ENCODE measurements around the gene ZNF225.
"Not testable (repeated sequence)": the region's sequence is repeated elsewhere in the genome, so short reads cannot be mapped to it uniquely, and the experiment has no call there.

The ZNF225 gene

DNA sequence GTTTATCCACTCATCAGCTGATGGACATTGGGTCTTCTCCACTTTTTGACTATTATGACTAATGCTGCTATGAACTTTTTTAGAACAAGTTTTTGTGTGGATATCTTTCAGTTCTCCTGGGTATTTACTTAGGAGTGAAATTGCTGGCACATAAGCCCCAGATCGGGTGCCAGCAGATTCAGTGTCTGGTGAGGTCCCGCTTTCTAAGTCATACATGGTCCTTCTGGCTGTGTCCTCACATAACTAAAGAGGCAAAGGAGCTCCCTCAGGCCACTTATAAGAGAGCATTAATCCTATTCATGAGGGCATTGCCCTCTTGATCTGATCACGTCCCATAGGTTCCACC is 51.1 kb downstream of the ZNF225 start:
- no peak for DNase-seq

DNA sequence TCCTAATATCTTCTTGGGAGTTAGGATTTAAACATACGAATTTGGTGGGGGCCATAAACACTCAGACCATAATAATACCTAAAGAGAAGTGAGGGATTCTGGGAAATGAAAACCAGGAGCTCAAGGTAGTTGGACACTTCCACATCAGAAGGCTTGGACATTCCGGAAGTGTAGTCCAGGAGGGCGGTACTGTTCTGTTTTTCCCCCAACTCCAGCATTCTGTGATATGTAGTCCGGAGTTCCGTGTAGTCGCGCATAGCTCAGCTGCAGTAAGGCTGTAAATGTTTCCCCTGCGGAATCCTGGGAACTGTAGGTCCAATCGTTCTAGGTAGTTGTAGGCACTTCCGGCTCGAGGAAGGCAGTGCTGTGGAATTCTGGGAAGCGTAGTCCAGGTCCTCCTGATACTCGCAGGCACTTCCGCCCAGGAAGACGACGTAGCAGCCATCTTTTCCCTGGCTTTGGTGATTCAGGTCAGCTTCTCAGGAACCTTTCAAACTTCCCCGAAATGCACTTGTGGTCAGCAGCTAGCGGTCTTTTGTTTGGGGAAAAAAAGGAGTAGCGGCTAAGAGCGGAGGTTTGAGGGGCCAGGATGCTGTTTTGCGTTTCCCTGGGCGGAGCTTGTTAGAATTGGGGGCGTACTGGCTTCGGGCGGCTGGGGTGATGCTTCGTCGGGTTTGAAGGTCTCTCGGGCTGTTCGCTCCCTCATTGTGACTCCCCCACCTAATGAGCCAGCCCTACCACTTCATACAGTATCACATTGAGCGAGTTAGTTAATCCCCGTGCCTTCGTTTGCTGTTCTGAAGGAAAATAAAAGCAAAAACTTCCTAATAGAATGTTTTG is 51.7 kb downstream of the ZNF225 start, which contains the start of gene ZNF226:
ZNF226 (plus strand) TSS at position 428 of the 840 bp plus-strand sequence. CDS start 4,981 bp downstream, outside the sequence.
- peak; percentile 21 for DNase-seq

DNA sequence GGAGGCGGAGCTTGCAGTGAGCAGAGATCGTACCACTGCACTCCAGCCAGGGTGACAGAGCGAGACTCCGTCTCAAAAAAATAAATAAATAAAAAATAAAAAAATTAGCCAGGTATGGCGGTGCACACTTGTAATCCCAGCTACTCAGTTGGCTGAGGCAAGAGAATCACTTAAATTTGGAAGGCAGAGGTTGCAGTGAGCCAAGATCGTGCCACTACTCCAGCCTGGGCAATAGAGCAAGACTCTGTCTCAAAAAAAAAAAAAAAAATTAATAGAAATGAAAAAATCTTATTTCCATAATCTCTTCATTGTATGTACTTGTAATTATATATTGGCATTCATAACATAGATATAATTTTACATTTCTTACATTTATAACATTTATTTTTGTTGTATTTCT is 57.5 kb downstream of the ZNF225 start:
- DNase-seq: not testable (repeated sequence)

DNA sequence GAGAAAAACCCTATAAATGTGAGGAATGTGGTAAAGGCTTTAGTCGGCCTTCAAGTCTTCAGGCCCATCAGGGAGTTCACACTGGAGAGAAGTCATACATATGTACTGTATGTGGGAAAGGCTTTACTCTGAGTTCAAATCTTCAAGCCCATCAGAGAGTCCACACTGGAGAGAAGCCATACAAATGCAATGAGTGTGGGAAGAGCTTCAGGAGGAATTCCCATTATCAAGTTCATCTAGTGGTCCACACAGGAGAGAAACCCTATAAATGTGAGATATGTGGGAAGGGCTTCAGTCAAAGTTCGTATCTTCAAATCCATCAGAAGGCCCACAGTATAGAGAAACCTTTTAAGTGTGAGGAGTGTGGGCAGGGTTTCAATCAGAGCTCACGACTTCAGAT is 63.4 kb downstream of the ZNF225 start:
- DNase-seq: no peak

DNA sequence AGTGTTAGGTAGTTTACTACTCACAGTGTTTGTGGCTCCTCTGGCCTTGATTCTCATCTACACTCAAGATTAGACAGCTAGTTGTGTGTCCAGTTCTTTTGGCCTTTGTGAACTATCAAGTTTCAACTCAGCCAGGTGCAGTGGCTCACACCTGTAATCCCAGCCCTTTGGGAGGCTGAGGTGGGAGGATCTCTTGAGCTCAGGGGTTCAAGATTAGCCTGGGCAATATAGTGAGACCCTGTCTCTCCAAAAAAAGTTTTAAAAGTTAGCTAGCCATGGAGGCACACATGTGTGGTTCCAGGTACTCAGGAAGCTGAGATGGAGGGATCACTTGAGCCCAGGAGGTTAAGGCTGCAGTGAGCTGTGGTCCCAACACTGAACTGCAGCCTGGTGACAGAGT is 67.8 kb downstream of the ZNF225 start:
- DNase-seq: no peak

DNA sequence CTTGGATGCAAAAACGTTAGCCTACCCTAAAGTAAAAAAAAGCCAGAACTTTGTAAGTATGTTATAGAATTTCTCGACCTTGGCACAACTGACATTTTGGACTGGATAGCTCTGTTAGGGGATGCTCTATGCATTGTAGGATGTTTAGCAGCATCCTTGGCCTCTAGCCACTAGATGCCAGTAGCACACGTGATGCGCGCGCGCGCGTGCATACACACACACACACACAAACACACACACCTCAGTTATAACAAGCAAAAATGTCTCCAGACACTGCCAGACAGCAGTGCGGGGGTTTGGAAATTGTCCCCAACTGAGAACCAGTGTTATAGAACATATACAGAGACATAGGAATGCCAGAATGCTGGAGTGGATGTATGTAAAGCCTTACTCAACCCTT is 68.9 kb downstream of the ZNF225 start:
- no peak for DNase-seq
